GM18502 (cell line): ENCODE results near the gene PRKX.
"Not testable (repeated sequence)": the region's sequence is repeated elsewhere in the genome, so short reads cannot be mapped to it uniquely, and the experiment has no call there.

Source experiments
- ATAC-seq: cut with Tn5 transposase; IDR thresholded peaks from one replicate; pipeline ENCODE4 v1.9.1; 2021; ENCODE audit warnings: mild to moderate bottlenecking; ENCODE audit not compliant: unreplicated experiment, poor library complexity

PRKX gene

GRCh38 chrX:3663576-3664250 lies 49.7 kb downstream of the PRKX start:
- ATAC-seq: peak; percentile 78

- no peak for ATAC-seq
These were observed 53.7 kb downstream of the PRKX start for GRCh38 chrX:3659761-3660160.

GRCh38 chrX:3655181-3655580 lies 58.3 kb downstream of the PRKX start:
- ATAC-seq: no peak

- no peak for ATAC-seq
These were observed 60.3 kb downstream of the PRKX start for GRCh38 chrX:3653111-3653510.

GRCh38 chrX:3651277-3651676 lies 62.2 kb downstream of the PRKX start:
- no peak for ATAC-seq

- no peak for ATAC-seq
These were observed 65.4 kb downstream of the PRKX start for GRCh38 chrX:3648084-3648483.

- not testable (repeated sequence) for ATAC-seq
These were observed 73.4 kb downstream of the PRKX start for GRCh38 chrX:3639858-3640631.

GRCh38 chrX:3639236-3639635 lies 74.2 kb downstream of the PRKX start:
- ATAC-seq: no peak

- ATAC-seq: peak; percentile 83
These were observed 75.1 kb downstream of the PRKX start for GRCh38 chrX:3638280-3638873.

GRCh38 chrX:3636803-3637202 lies 76.6 kb downstream of the PRKX start:
- ATAC-seq: no peak

- no peak for ATAC-seq
These were observed 82.3 kb downstream of the PRKX start for GRCh38 chrX:3631196-3631595.

- no peak for ATAC-seq
These were observed 85.9 kb downstream of the PRKX start for GRCh38 chrX:3627594-3627993.

- no peak for ATAC-seq
These were observed 92.0 kb downstream of the PRKX start for GRCh38 chrX:3621414-3621813.

- not testable (repeated sequence) for ATAC-seq
These were observed 101.7 kb downstream of the PRKX start for GRCh38 chrX:3611744-3612143.

- ATAC-seq: no peak
These were observed 103.6 kb downstream of the PRKX start for GRCh38 chrX:3609810-3610209.

- no peak for ATAC-seq
These were observed 110.3 kb downstream of the PRKX start for GRCh38 chrX:3603026-3603661.

GRCh38 chrX:3599802-3600430 lies 113.5 kb downstream of the PRKX start:
- no peak for ATAC-seq

GRCh38 chrX:3598709-3599108 lies 114.7 kb downstream of the PRKX start:
- no peak for ATAC-seq

GRCh38 chrX:3598046-3598605 lies 115.3 kb downstream of the PRKX start:
- ATAC-seq: no peak

GRCh38 chrX:3592184-3592583 lies 121.3 kb downstream of the PRKX start:
- no peak for ATAC-seq
